ENCODE measurements around the gene MRTFB. TPM values are rescaled to one million over a fixed set of nuclear protein-coding genes. Genes with fewer than 3 reads are reported as not detected.

MRTFB gene
- total RNA-seq, 3 donors from 2014 or later = 8.6 to 11.0 (median 8.9) TPM

GRCh38 chr16:14215941-14216340 lies 144.8 kb downstream of the MRTFB start:
- H3K9me3 Mint-ChIP-seq = no peaks in the 10 kb centered on the region
- ATAC-seq (no peak), DNase-seq (no peak)
- no peak overlapping the region for H3K4me3 Mint-ChIP-seq
- no peaks in the 10 kb centered on the region for H3K27me3 Mint-ChIP-seq (ENCODE audit: low read depth)
- H3K36me3 Mint-ChIP-seq (ENCODE audit: insufficient read depth) = peaks cover 35% of the 10 kb centered on the region
- no peaks in the 10 kb centered on the region for H3K4me1 Mint-ChIP-seq (ENCODE audit: low read depth)

DNA sequence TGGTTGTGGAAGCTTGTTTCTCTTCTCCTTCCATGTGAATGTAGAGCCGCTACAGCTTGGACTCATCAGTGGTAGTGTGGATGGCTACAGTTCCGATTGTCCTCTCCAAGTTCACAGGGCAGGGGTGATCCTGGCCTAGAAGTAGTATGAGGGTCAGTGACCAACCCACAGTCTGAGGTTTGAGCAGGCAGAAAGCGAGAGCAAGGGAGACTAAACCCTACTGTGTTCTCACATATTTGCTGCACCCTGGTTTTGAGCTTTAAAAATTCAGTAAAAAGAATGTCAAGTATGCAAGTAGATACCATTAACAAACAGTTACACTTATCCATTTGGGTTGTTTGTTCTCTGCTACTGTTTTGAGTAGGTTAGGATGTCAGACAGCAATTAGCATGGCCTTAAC lies 148.9 kb downstream of the MRTFB start:
- ATAC-seq = no peak
- Mint-ChIP-seq H3K4me1 (ENCODE audit: low read depth) (no peaks in the 10 kb centered on the region), H3K27me3 (ENCODE audit: low read depth) (no peaks in the 10 kb centered on the region), H3K36me3 (ENCODE audit: insufficient read depth) (peaks cover 46% of the 10 kb centered on the region), H3K9me3 (peaks cover 8% of the 10 kb centered on the region), H3K4me3 (no peak overlapping the region)
- no peak for DNase-seq

GRCh38 chr16:14223632-14224031 lies 152.5 kb downstream of the MRTFB start:
- no peak for ATAC-seq
- H3K4me1 Mint-ChIP-seq (ENCODE audit: low read depth) = no peaks in the 10 kb centered on the region
- H3K4me3 Mint-ChIP-seq = no peak overlapping the region

GRCh38 chr16:14225457-14225856 lies 154.3 kb downstream of the MRTFB start:
- Mint-ChIP-seq H3K27me3 (ENCODE audit: low read depth) (no peaks in the 10 kb centered on the region), H3K4me1 (ENCODE audit: low read depth) (no peaks in the 10 kb centered on the region), H3K4me3 (no peak overlapping the region), H3K36me3 (ENCODE audit: insufficient read depth) (peaks cover 37% of the 10 kb centered on the region), H3K9me3 (peaks cover 8% of the 10 kb centered on the region)
- DNase-seq (no peak), ATAC-seq (no peak)

More at GRCh38 chr16:14223632-14224031, 152.5 kb downstream of the MRTFB start:
- H3K9me3 Mint-ChIP-seq = peaks cover 8% of the 10 kb centered on the region
- no peaks in the 10 kb centered on the region for H3K27me3 Mint-ChIP-seq (ENCODE audit: low read depth)
- no peak for DNase-seq
- H3K36me3 Mint-ChIP-seq (ENCODE audit: insufficient read depth) = peaks cover 43% of the 10 kb centered on the region

- peaks cover 9% of the 10 kb centered on the region for H3K36me3 Mint-ChIP-seq (ENCODE audit: insufficient read depth)
- DNase-seq (no peak), ATAC-seq (no peak)
- no peaks in the 10 kb centered on the region for H3K9me3 Mint-ChIP-seq
- no peak overlapping the region for H3K4me3 Mint-ChIP-seq
- no peaks in the 10 kb centered on the region for H3K4me1 Mint-ChIP-seq (ENCODE audit: low read depth)
- H3K27me3 Mint-ChIP-seq (ENCODE audit: low read depth) = no peaks in the 10 kb centered on the region
These were observed 161.2 kb downstream of the MRTFB start for GRCh38 chr16:14232106-14232864.

GRCh38 chr16:14236401-14236800 lies 165.3 kb downstream of the MRTFB start:
- ATAC-seq (no peak), DNase-seq (no peak)
- Mint-ChIP-seq H3K4me3 (no peak overlapping the region), H3K27me3 (ENCODE audit: low read depth) (no peaks in the 10 kb centered on the region), H3K9me3 (no peaks in the 10 kb centered on the region), H3K36me3 (ENCODE audit: insufficient read depth) (peaks cover 12% of the 10 kb centered on the region), H3K4me1 (ENCODE audit: low read depth) (no peaks in the 10 kb centered on the region)

DNA sequence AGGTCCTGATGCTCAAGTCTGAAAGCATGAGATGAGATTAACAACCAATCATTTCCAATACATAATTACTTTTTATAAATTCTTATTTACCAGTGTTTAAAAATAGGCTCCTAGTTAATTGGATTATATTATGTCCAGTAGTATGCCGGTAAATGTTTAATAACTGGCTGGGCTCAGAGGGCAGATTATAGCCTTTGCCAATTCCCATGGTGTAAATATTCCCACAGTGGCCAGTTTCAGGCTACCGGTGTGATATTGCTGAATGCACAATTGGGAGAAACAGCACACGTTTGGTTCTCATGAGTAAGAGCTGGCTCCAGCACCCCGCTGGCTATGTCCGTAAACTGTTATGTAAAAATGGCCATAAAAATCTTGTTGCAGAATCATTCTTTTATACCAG lies 167.6 kb downstream of the MRTFB start:
- DNase-seq = no peak
- no peaks in the 10 kb centered on the region for H3K9me3 Mint-ChIP-seq

GRCh38 chr16:14239791-14240190 lies 168.7 kb downstream of the MRTFB start:
- Mint-ChIP-seq H3K27me3 (ENCODE audit: low read depth) (no peaks in the 10 kb centered on the region), H3K36me3 (ENCODE audit: insufficient read depth) (peaks cover 10% of the 10 kb centered on the region), H3K4me1 (ENCODE audit: low read depth) (no peaks in the 10 kb centered on the region), H3K9me3 (no peaks in the 10 kb centered on the region), H3K4me3 (no peak overlapping the region)
- no peak for ATAC-seq
- DNase-seq = no peak

More for the DNA sequence above, 167.6 kb downstream of the MRTFB start:
- no peak overlapping the region for H3K4me3 Mint-ChIP-seq
- H3K36me3 Mint-ChIP-seq (ENCODE audit: insufficient read depth) = peaks cover 12% of the 10 kb centered on the region
- H3K4me1 Mint-ChIP-seq (ENCODE audit: low read depth) = no peaks in the 10 kb centered on the region
- H3K27me3 Mint-ChIP-seq (ENCODE audit: low read depth) = no peaks in the 10 kb centered on the region
- no peak for ATAC-seq

- H3K36me3 Mint-ChIP-seq (ENCODE audit: insufficient read depth) = peaks cover 7% of the 10 kb centered on the region
- ATAC-seq (no peak), DNase-seq (no peak)
- no peaks in the 10 kb centered on the region for H3K9me3 Mint-ChIP-seq
- no peak overlapping the region for H3K4me3 Mint-ChIP-seq
- no peaks in the 10 kb centered on the region for H3K27me3 Mint-ChIP-seq (ENCODE audit: low read depth)
- no peaks in the 10 kb centered on the region for H3K4me1 Mint-ChIP-seq (ENCODE audit: low read depth)
These were observed 169.2 kb downstream of the MRTFB start for GRCh38 chr16:14240219-14240843.

DNA sequence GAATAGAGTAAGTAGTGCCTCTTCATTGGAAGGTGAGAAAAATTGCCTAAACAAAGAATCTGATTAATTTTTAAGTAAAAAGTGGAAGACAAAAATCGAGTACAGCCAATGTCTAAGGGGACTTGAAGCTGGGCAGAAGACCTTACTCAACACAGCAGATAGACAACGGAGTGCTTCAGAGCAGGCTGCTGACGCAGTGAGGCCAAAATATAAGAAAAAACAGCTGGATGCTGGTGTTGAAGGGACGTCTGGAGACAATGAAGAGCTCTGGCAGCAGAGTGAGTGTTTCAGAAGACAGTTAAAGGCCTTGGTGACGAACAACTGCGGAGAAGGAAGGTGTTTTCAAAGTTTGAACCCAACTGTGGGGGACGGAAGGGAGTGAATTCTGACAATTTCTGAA lies 169.8 kb downstream of the MRTFB start:
- no peaks in the 10 kb centered on the region for H3K4me1 Mint-ChIP-seq (ENCODE audit: low read depth)
- DNase-seq (no peak), ATAC-seq (no peak)
- no peaks in the 10 kb centered on the region for H3K27me3 Mint-ChIP-seq (ENCODE audit: low read depth)
- no peak overlapping the region for H3K4me3 Mint-ChIP-seq
- peaks cover 7% of the 10 kb centered on the region for H3K36me3 Mint-ChIP-seq (ENCODE audit: insufficient read depth)
- H3K9me3 Mint-ChIP-seq = no peaks in the 10 kb centered on the region

- Mint-ChIP-seq H3K4me1 (ENCODE audit: low read depth) (no peaks in the 10 kb centered on the region), H3K9me3 (no peaks in the 10 kb centered on the region), H3K27me3 (ENCODE audit: low read depth) (no peaks in the 10 kb centered on the region), H3K36me3 (ENCODE audit: insufficient read depth) (peaks cover 13% of the 10 kb centered on the region), H3K4me3 (no peak overlapping the region)
- DNase-seq (no peak), ATAC-seq (no peak)
These were observed 170.5 kb downstream of the MRTFB start for GRCh38 chr16:14241631-14242030.

DNA sequence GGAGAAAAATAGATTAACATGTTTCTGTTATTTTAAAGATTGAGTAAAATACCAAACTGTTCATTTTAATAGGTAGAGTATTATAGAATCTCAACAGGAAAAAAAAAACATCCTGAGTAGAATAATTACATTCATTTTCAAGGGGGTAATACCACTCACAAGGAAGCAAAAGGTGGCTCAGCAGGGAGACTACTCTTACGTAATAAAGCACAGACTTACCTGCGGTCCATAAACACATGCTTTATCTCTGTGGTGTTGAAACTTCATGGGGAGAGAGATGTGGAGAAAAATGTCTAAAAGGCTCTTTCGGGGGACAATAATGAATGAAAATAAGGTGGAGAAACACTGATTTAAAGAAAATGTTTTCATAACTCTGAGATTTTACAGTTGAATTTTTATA lies 171.7 kb downstream of the MRTFB start:
- H3K4me3 Mint-ChIP-seq = no peak overlapping the region
- no peaks in the 10 kb centered on the region for H3K27me3 Mint-ChIP-seq (ENCODE audit: low read depth)
- DNase-seq = no peak
- H3K4me1 Mint-ChIP-seq (ENCODE audit: low read depth) = no peaks in the 10 kb centered on the region
- H3K36me3 Mint-ChIP-seq (ENCODE audit: insufficient read depth) = peaks cover 18% of the 10 kb centered on the region
- H3K9me3 Mint-ChIP-seq = no peaks in the 10 kb centered on the region
- ATAC-seq = no peak

- DNase-seq = no peak
- no peaks in the 10 kb centered on the region for H3K9me3 Mint-ChIP-seq
- no peak for ATAC-seq
- no peak overlapping the region for H3K4me3 Mint-ChIP-seq
- peaks cover 20% of the 10 kb centered on the region for H3K36me3 Mint-ChIP-seq (ENCODE audit: insufficient read depth)
- H3K4me1 Mint-ChIP-seq (ENCODE audit: low read depth) = no peaks in the 10 kb centered on the region
- no peaks in the 10 kb centered on the region for H3K27me3 Mint-ChIP-seq (ENCODE audit: low read depth)
These were observed 173.3 kb downstream of the MRTFB start for GRCh38 chr16:14244196-14245010.

GRCh38 chr16:14248791-14249190 lies 177.7 kb downstream of the MRTFB start:
- Mint-ChIP-seq H3K4me3 (no peak overlapping the region), H3K4me1 (ENCODE audit: low read depth) (no peaks in the 10 kb centered on the region), H3K9me3 (no peaks in the 10 kb centered on the region), H3K36me3 (ENCODE audit: insufficient read depth) (peaks cover 35% of the 10 kb centered on the region), H3K27me3 (ENCODE audit: low read depth) (no peaks in the 10 kb centered on the region)
- no peak for DNase-seq
- ATAC-seq = no peak

Data from activated T-cell treated with anti-CD3 and anti-CD28 coated beads, Interleukin-2, amount 50 U/mL, for 4 hours (primary cell).